Mucosa of descending colon (tissue), 3 donors: Measurements from ENCODE around the gene SH2D2A. TPM values are rescaled to one million over a fixed set of nuclear protein-coding genes. Genes with fewer than 3 reads are reported as not detected.

Experiments used
- ATAC-seq: fragments of 200-7000 bp; cut with Tn5 transposase; one replicate; pipeline ENCODE4 v1.9.1; 2020; ENCODE audit warnings: mild to moderate bottlenecking, moderate library complexity
- DNase-seq, 3 donors: peaks; one replicate each; pipeline ENCODE4 v3.0.0-alpha.2; 2020
- H3K36me3 ChIP-seq: fragments of 200-600 bp; one replicate; pipeline ENCODE4 v1.8.0; 2021; ENCODE audit warnings: low read depth, mild to moderate bottlenecking
- H3K4me1 ChIP-seq: fragments of 200-600 bp; one replicate; pipeline ENCODE4 v1.8.0; 2021; ENCODE audit warnings: low read depth, mild to moderate bottlenecking
- H3K4me3 ChIP-seq: fragments of 200-600 bp; one replicate; pipeline ENCODE4 v1.8.0; 2021; ENCODE audit warnings: mild to moderate bottlenecking
- H3K9me3 ChIP-seq: fragments of 200-600 bp; one replicate; pipeline ENCODE4 v1.8.0; 2021; ENCODE audit warnings: mild to moderate bottlenecking
- CTCF ChIP-seq: fragments of 200-600 bp; IDR thresholded peaks from one replicate; pipeline ENCODE4 v1.8.0; 2022; ENCODE audit warnings: antibody characterized with exemption, mild to moderate bottlenecking
- intact Hi-C, 2 donors: fragments of 100-400 bp; cut with DNase I in 1 of 2; cut with micrococcal nuclease in 1 of 2; formaldehyde crosslinking; loops; one replicate each; pipeline versions ENCODE4 v1.11.0 to v1.11.1; 2022; cut with DNase I, micrococcal nuclease
- total RNA-seq, 3 donors: library from RNA; stranded (reverse); fragmentation: NEBNext Ultra II Directional in 2 of 3; extraction: Animal tissue kit (Norgen Biotek cat#: 25700) in 2 of 3; gene quantifications; one replicate each; pipeline versions ENCODE4 v1.2.1 to v1.2.4, GENCODE V29; 2021 to 2023
- donor health status: DM: no; HTN: no; CAD: no; lungs with moderate emphysema.
- donor health status: DM: no; HTN: no; CAD: no.
- donor health status: DM: no; HTN: yes; CAD: no.

The SH2D2A gene
- total RNA-seq, 3 donors from 2014 or later: 2.9 to 3.3 (median 3.1) TPM

GRCh38 chr1:156804572-156805243 is 11.9 kb downstream of the SH2D2A start:
- peak; percentile 26 for ATAC-seq
- H3K9me3 ChIP-seq: no peaks in the 10 kb centered on the region
- no peak for DNase-seq
- H3K4me1 ChIP-seq: no peaks in the 10 kb centered on the region
- no peak overlapping the region for H3K4me3 ChIP-seq
- intact Hi-C loops: no loop called here
- TF ChIP-seq CTCF: no peak
- peaks cover 5% of the 10 kb centered on the region for H3K36me3 ChIP-seq

DNA sequence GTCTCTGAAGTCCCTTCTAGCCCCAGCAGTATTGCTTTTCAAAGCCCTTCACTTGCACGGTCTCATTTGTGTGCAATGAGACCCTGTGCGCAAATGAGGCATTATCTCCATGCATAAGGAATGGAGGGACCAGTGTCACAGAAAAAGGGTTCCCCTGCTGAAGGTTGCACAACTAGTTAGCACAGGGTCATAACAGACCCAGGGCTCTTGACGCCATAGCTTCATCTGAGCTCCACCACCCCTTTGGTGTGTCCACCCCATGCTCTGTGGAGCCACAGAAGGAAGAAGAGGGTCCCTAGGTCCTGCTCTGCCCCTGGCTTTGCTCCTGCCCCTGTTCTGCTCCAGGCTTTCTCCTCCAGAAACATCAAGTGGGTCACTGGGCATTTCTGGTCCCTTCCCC is 12.6 kb downstream of the SH2D2A start:
- H3K9me3 ChIP-seq: no peaks in the 10 kb centered on the region
- ATAC-seq: no peak
- no peaks in the 10 kb centered on the region for H3K4me1 ChIP-seq
- H3K4me3 ChIP-seq: no peak overlapping the region
- TF ChIP-seq CTCF: no peak
- H3K36me3 ChIP-seq: peaks cover 5% of the 10 kb centered on the region
- intact Hi-C loops: no loop called here
- no peak for DNase-seq

DNA sequence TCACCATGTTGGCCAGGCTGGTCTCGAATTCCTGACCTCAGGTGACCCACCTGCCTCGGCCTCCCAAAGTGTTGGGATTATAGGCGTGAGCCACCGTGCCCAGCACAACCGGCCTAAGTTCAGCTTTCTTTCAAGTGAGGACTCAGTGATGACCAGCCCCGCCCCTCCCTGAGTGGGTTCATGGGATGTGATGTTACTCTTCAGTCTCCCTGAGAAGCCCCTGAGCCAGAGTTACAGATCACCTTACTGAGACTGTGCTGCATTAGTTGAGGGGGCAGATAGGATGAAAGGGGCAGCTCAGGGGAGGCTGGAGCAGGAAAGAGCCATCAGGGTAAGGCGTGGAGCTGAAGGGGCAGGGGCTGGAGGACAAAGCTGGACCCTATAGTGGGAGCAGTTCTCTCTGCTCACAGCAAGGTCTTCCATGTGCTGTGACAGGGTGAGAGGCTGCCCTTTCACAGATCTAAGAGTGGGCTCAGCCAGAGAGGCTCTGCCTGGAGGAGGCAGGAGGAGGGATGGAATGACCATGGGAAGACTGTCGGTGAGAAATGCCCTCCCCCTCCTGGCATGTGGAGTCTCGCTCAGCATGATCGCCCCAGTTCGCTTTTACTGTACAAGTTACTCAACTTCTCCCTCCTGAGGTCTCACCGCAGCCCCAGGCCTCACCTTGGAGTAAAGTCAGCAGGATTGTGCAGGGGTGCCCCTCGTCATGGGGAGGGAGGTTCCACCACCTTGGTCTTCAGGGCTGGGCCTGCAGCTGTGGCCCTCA is 13.4 kb downstream of the SH2D2A start:
- H3K9me3 ChIP-seq: no peaks in the 10 kb centered on the region
- peaks cover 5% of the 10 kb centered on the region for H3K36me3 ChIP-seq
- DNase-seq (no peak), ATAC-seq (no peak)
- no peak overlapping the region for H3K4me3 ChIP-seq
- no peaks in the 10 kb centered on the region for H3K4me1 ChIP-seq
- TF ChIP-seq CTCF: no peak
- intact Hi-C loops: no loop called here

- Histone ChIP-seq H3K9me3 (no peaks in the 10 kb centered on the region), H3K4me3 (no peak overlapping the region), H3K4me1 (no peaks in the 10 kb centered on the region), H3K36me3 (peaks cover 5% of the 10 kb centered on the region)
- intact Hi-C loops: no loop called here
- no peak for TF ChIP-seq CTCF
- no peak for DNase-seq
- ATAC-seq: no peak
Measured at GRCh38 chr1:156802421-156802935, 14.2 kb downstream of the SH2D2A start.

DNA sequence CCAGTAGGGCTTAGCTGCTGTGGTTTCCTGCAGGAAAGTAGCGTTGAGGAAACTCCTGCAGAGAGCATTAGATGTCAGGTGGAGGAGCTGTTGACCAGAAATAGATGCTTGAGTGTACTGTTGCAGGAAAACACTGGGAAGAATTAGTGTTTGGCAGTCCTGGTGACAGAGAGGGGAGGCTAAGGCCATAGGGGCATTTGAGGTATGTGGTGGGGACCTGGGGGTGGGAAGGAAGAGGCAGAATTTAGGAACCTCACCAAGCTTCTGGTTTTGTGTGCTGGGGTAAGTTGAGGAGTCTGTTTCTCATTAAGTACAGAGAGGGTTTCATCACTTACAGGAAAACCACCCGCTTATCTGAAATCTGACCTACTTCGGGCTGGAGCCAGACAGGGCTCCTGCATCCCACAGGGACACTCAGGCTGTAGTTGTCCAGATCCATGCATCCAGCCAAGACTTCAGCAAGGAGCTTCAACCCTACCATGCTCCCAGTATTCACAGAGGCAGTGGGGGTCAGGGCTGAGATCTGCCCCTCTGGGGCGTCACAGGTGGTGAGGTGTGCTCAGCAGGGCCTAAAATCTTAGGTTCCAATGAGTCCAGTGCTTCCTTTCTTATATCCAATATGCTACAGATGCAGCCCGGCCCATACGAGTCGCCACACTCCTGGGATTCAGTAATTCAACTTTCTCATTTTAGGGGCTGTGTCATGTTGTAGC is 15.1 kb downstream of the SH2D2A start:
- Histone ChIP-seq H3K9me3 (no peaks in the 10 kb centered on the region), H3K4me3 (no peak overlapping the region), H3K4me1 (no peaks in the 10 kb centered on the region), H3K36me3 (peaks cover 5% of the 10 kb centered on the region)
- ATAC-seq: no peak
- intact Hi-C loops: no loop called here
- DNase-seq: no peak
- TF ChIP-seq CTCF: no peak
